ENCODE data around the gene KCNE4.

KCNE4 gene

GRCh38 chr2:223027442-223027841 lies 24.5 kb upstream of the KCNE4 start:
- no peak overlapping the region for H3K9ac ChIP-seq (ENCODE audit: low read length)
- no peak for DNase-seq
- no peak overlapping the region for H3K4me3 ChIP-seq (ENCODE audit: low read length)
- no peaks in the 10 kb centered on the region for H3K36me3 ChIP-seq (replicated peaks; ENCODE audit: insufficient read depth, low read length)
- H3K27ac ChIP-seq (ENCODE audit: low read length): no peak overlapping the region
- no peaks in the 10 kb centered on the region for H3K79me2 ChIP-seq (ENCODE audit: low read length)
- no peak overlapping the region for H3K4me2 ChIP-seq (ENCODE audit: low read depth, low read length)
- no peaks in the 10 kb centered on the region for H3K27me3 ChIP-seq (replicated peaks; ENCODE audit: insufficient read depth, low read length)
- H3K9me3 ChIP-seq (replicated peaks; ENCODE audit: insufficient read depth, low read length): no peaks in the 10 kb centered on the region
- H3F3A ChIP-seq (ENCODE audit: insufficient read depth, low read length): no peaks in the 10 kb centered on the region
- no peaks in the 10 kb centered on the region for H3K9me2 ChIP-seq (replicated peaks; ENCODE audit: insufficient read depth, low read length)
- TF ChIP-seq EZH2phosphoT487 (IDR thresholded peaks at IDR 0.05; ENCODE audit: low read length): no peak
- TF ChIP-seq, protein P1, sequence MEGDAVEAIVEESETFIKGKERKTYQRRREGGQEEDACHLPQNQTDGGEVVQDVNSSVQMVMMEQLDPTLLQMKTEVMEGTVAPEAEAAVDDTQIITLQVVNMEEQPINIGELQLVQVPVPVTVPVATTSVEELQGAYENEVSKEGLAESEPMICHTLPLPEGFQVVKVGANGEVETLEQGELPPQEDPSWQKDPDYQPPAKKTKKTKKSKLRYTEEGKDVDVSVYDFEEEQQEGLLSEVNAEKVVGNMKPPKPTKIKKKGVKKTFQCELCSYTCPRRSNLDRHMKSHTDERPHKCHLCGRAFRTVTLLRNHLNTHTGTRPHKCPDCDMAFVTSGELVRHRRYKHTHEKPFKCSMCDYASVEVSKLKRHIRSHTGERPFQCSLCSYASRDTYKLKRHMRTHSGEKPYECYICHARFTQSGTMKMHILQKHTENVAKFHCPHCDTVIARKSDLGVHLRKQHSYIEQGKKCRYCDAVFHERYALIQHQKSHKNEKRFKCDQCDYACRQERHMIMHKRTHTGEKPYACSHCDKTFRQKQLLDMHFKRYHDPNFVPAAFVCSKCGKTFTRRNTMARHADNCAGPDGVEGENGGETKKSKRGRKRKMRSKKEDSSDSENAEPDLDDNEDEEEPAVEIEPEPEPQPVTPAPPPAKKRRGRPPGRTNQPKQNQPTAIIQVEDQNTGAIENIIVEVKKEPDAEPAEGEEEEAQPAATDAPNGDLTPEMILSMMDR (IDR thresholded peaks at IDR 0.05; ENCODE audit: low read length): no peak
- TF ChIP-seq EZH2 (optimal IDR thresholded peaks at IDR 0.05; ENCODE audit: low read depth, low read length): no peak
- H4K20me1 ChIP-seq (ENCODE audit: insufficient read depth, low read length): no peaks in the 10 kb centered on the region
- H3K4me1 ChIP-seq (ENCODE audit: low read length): no peaks in the 10 kb centered on the region
- H2AFZ ChIP-seq (ENCODE audit: low read length): no peak overlapping the region

DNA sequence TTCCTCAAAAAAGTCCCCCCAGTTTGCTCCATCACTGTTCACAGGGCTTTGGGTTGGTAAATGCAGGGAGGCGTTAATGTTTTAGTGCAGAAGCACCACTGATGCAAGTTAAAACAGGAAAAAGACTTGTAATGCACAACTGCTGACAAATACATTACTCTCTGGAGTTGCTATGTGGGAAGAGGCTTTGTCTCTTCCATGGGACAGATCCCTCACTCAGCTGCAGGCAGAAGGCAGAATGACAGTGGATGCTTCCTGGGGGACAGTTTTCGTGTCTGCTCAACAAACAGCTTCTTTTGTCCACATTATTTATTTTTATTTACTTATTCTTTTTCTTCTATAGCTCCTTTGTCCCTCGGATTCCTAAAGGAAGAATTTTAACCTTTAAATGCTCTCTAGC lies 22.7 kb upstream of the KCNE4 start:
- H3K4me3 ChIP-seq (ENCODE audit: low read length): no peak overlapping the region
- H3K4me2 ChIP-seq (ENCODE audit: low read depth, low read length): no peak overlapping the region
- H3K9me3 ChIP-seq (replicated peaks; ENCODE audit: insufficient read depth, low read length): no peaks in the 10 kb centered on the region
- H3K27me3 ChIP-seq (replicated peaks; ENCODE audit: insufficient read depth, low read length): no peaks in the 10 kb centered on the region
- H3K9me2 ChIP-seq (replicated peaks; ENCODE audit: insufficient read depth, low read length): no peaks in the 10 kb centered on the region
- no peak overlapping the region for H3K9ac ChIP-seq (ENCODE audit: low read length)
- H3K27ac ChIP-seq (ENCODE audit: low read length): no peak overlapping the region
- H3K79me2 ChIP-seq (ENCODE audit: low read length): no peaks in the 10 kb centered on the region
- H2AFZ ChIP-seq (ENCODE audit: low read length): no peak overlapping the region
- DNase-seq: no peak
- H3K4me1 ChIP-seq (ENCODE audit: low read length): no peaks in the 10 kb centered on the region
- no peaks in the 10 kb centered on the region for H4K20me1 ChIP-seq (ENCODE audit: insufficient read depth, low read length)
- H3K36me3 ChIP-seq (replicated peaks; ENCODE audit: insufficient read depth, low read length): no peaks in the 10 kb centered on the region
- H3F3A ChIP-seq (ENCODE audit: insufficient read depth, low read length): no peaks in the 10 kb centered on the region
- no peak for TF ChIP-seq EZH2phosphoT487 (IDR thresholded peaks at IDR 0.05; ENCODE audit: low read length)

DNA sequence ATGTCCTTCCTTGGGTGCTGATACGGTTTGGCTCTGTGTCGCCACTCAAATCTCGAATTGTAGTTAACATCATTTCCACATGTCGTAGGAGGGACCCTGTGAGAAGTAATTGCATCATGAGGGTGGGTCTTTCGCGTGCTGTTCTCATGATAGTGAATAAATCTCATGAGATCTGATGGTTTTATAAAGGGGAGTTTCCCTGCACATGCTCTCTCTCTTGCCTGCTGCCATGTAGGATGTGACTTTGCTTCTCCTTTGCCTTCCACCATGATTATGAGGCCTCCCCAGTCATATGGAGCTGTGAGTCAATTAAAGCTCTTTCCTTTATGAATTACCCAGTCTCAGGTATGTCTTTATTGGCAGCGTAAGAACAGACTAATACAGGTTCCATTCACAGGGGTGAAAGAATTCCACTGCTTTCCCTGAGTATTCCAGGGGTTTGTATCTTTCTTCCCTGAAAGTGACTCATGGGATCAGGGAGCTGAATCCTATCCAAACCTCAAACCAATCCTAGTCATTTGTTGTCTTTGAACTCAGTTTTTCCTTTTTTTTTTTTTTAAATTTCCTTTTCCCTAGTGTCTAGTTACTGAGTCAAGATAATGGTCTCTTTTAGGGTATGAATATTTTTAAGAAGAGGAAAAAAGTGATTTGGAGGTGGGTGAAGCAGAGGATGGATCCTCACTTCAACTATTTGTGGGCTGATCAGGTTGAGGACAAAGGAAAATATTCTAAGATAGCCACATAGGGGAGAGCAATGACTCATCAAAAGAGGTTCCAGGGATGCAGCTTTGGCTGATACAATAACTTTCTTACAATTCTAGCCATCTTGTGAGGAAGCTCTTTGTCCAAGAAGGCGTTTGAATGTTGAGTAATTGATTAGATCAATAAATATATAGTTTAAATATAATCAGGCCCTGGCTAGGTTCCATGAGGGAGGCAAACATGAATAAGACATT lies 19.5 kb upstream of the KCNE4 start:
- Histone ChIP-seq H3K4me2 (ENCODE audit: low read depth, low read length) (no peak overlapping the region), H3K9me2 (replicated peaks; ENCODE audit: insufficient read depth, low read length) (no peaks in the 10 kb centered on the region), H3K4me3 (ENCODE audit: low read length) (no peak overlapping the region), H4K20me1 (ENCODE audit: insufficient read depth, low read length) (no peaks in the 10 kb centered on the region), H3K4me1 (ENCODE audit: low read length) (no peaks in the 10 kb centered on the region), H3F3A (ENCODE audit: insufficient read depth, low read length) (no peaks in the 10 kb centered on the region), H3K9ac (ENCODE audit: low read length) (no peak overlapping the region), H3K36me3 (replicated peaks; ENCODE audit: insufficient read depth, low read length) (no peaks in the 10 kb centered on the region), H3K27me3 (replicated peaks; ENCODE audit: insufficient read depth, low read length) (no peaks in the 10 kb centered on the region), H3K27ac (ENCODE audit: low read length) (no peak overlapping the region), H3K79me2 (ENCODE audit: low read length) (no peaks in the 10 kb centered on the region), H2AFZ (ENCODE audit: low read length) (no peak overlapping the region), H3K9me3 (replicated peaks; ENCODE audit: insufficient read depth, low read length) (no peaks in the 10 kb centered on the region)
- DNase-seq: no peak
- TF ChIP-seq, protein P1 (IDR thresholded peaks at IDR 0.05; ENCODE audit: low read length): no peak
- no peak for TF ChIP-seq EZH2 (optimal IDR thresholded peaks at IDR 0.05; ENCODE audit: low read depth, low read length)
- no peak for TF ChIP-seq EZH2phosphoT487 (IDR thresholded peaks at IDR 0.05; ENCODE audit: low read length)
